ENCODE data around the gene KRT17.
A peak's percentile ranks its signal among the peaks of the same experiment; 100 is the strongest.

Gene KRT17

GRCh38 chr17:41664587-41665565 is 40.5 kb upstream of the KRT17 start:
- DNase-seq (ENCODE audit: low read depth, low spot score) = no peak
- H3K4me3 ChIP-seq (ENCODE audit: low read depth, low read length) = peak overlapping the region; percentile 32
- in situ Hi-C loops (cut with HindIII; ENCODE audit: low sequenced_read_pairs) = no loop called here
- no peak for TF ChIP-seq CTCF (IDR thresholded peaks at IDR 0.05; ENCODE audit: low read depth, low read length)

DNA sequence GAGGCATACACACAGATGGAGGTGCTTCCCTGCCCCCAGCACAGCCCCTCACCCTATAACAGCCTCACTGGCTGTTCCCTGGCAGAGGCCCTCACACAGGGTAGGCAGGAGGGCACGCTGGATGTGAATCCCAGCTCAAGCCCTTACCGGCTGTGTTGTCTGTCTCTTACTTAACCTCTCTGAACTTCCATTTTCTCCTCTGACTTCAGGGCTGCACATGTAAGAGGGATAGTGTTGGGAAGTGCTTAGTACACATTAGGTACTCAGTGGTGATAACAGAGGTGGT is 39.7 kb upstream of the KRT17 start:
- no peak for TF ChIP-seq CTCF (IDR thresholded peaks at IDR 0.05; ENCODE audit: low read depth, low read length)
- no peak overlapping the region for H3K4me3 ChIP-seq (ENCODE audit: low read depth, low read length)
- no peak for DNase-seq (ENCODE audit: low read depth, low spot score)
- in situ Hi-C loops (cut with HindIII; ENCODE audit: low sequenced_read_pairs) = no loop called here

DNA sequence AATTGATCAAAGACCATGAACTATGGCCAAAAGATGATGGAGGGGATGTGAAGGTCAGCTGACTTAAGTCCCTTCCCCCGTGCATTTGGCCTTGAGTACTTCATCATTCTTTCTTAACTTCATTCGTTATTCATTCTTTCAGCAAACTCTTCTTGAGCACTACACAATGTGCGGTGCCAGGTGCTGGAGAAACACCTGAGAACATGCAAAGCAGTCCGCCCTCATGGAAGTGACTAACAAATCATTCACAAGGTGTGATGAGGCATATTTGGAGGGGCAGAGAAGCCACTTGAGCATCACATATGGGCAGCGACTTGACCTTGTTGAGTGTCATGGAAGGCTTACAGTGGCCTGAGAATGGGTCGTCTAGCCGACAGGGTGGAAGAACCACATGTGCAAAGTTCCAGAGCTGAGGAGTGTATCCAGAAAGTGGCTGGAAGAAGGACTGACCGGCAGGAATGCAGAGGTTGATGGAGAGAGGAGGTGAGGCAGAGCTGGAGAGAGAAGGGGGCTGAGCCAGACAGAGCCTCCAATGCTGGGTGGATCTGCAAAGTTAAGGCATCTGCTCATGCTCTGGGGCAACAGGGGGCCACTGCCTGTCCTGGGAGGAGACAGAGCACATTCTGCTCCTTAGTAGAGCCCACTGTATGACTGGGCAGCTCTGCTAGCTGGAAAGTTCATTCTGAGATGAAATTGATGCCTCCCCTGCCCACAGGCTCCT is 39.2 kb upstream of the KRT17 start:
- H3K4me3 ChIP-seq (ENCODE audit: low read depth, low read length) = no peak overlapping the region
- no peak for TF ChIP-seq CTCF (IDR thresholded peaks at IDR 0.05; ENCODE audit: low read depth, low read length)
- DNase-seq (ENCODE audit: low read depth, low spot score) = no peak
- in situ Hi-C loops (cut with HindIII; ENCODE audit: low sequenced_read_pairs) = no loop called here

GRCh38 chr17:41660221-41660711 is 35.9 kb upstream of the KRT17 start:
- no peak for TF ChIP-seq CTCF (IDR thresholded peaks at IDR 0.05; ENCODE audit: low read depth, low read length)
- no peak for DNase-seq (ENCODE audit: low read depth, low spot score)
- no peak overlapping the region for H3K4me3 ChIP-seq (ENCODE audit: low read depth, low read length)
- in situ Hi-C loops (cut with HindIII; ENCODE audit: low sequenced_read_pairs) = no loop called here

- in situ Hi-C loops (cut with HindIII; ENCODE audit: low sequenced_read_pairs) = no loop called here
- H3K4me3 ChIP-seq (ENCODE audit: low read depth, low read length) = no peak overlapping the region
- DNase-seq (ENCODE audit: low read depth, low spot score) = no peak
- TF ChIP-seq CTCF (IDR thresholded peaks at IDR 0.05; ENCODE audit: low read depth, low read length) = no peak
Measured at GRCh38 chr17:41659427-41660212, 35.2 kb upstream of the KRT17 start.

DNA sequence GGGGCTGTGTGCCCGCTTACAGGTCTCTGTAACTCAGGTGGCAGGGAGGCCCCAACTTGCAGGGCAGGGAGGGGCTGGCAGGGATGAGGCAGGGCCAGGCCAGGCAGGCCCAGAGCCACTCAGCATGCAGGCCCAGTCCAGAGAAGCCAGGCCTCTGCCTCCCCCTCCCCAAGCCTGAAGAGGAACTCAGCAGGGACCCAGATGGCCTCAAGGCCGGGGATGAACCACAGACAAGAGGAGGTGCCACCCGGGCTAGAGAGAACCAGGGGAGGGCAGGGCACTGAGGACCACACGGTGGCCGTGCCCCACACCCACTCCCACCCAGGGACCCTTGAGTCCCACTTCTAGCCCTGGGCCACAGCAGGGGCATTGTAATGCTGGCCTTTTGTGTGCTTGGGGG is 34.5 kb upstream of the KRT17 start:
- TF ChIP-seq CTCF (IDR thresholded peaks at IDR 0.05; ENCODE audit: low read depth, low read length) = no peak
- in situ Hi-C loops (cut with HindIII; ENCODE audit: low sequenced_read_pairs) = no loop called here
- H3K4me3 ChIP-seq (ENCODE audit: low read depth, low read length) = no peak overlapping the region
- no peak for DNase-seq (ENCODE audit: low read depth, low spot score)

All from astrocyte of the spinal cord (primary cell).